Measurements from ENCODE around the gene SCYL1.
"Not testable (repeated sequence)": the region's sequence is repeated elsewhere in the genome, so short reads cannot be mapped to it uniquely, and the experiment has no call there.

The SCYL1 gene

GRCh38 chr11:65504674-65505465, 20.0 kb upstream of the SCYL1 start:
- in situ Hi-C loops (cut with HindIII; ENCODE audit: low sequenced_read_pairs) = no loop called here

- in situ Hi-C loops (cut with HindIII; ENCODE audit: low sequenced_read_pairs) = no loop called here
These were observed 19.2 kb upstream of the SCYL1 start for GRCh38 chr11:65505466-65506289.

- in situ Hi-C loops (cut with HindIII; ENCODE audit: low sequenced_read_pairs) = no loop called here
These were observed 18.6 kb upstream of the SCYL1 start for GRCh38 chr11:65506290-65506771.

GRCh38 chr11:65506772-65507505, 17.9 kb upstream of the SCYL1 start:
- in situ Hi-C loops (cut with HindIII; ENCODE audit: low sequenced_read_pairs) = no loop called here

GRCh38 chr11:65512311-65512710, 12.6 kb upstream of the SCYL1 start:
- in situ Hi-C loops (cut with HindIII; ENCODE audit: low sequenced_read_pairs) = not testable (repeated sequence)

- in situ Hi-C loops (cut with HindIII; ENCODE audit: low sequenced_read_pairs) = no loop called here
These were observed 8.5 kb upstream of the SCYL1 start for GRCh38 chr11:65516135-65516968.

GRCh38 chr11:65518941-65519549, 5.8 kb upstream of the SCYL1 start:
- in situ Hi-C loops (cut with HindIII; ENCODE audit: low sequenced_read_pairs) = not testable (repeated sequence)

GRCh38 chr11:65521777-65522521, 2.9 kb upstream of the SCYL1 start:
- in situ Hi-C loops (cut with HindIII; ENCODE audit: low sequenced_read_pairs) = not testable (repeated sequence)

- in situ Hi-C loops (cut with HindIII; ENCODE audit: low sequenced_read_pairs) = not testable (repeated sequence)
These were observed 1.9 kb upstream of the SCYL1 start for GRCh38 chr11:65522718-65523630.

GRCh38 chr11:65523631-65523968, 1.3 kb upstream of the SCYL1 start:
- in situ Hi-C loops (cut with HindIII; ENCODE audit: low sequenced_read_pairs) = not testable (repeated sequence)

GRCh38 chr11:65524014-65524740, 706 bp upstream of the SCYL1 start:
- in situ Hi-C loops (cut with HindIII; ENCODE audit: low sequenced_read_pairs) = no loop called here

GRCh38 chr11:65525546-65526480, 930 bp downstream of the SCYL1 start:
- in situ Hi-C loops (cut with HindIII; ENCODE audit: low sequenced_read_pairs) = no loop called here

- in situ Hi-C loops (cut with HindIII; ENCODE audit: low sequenced_read_pairs) = no loop called here
These were observed 1.9 kb downstream of the SCYL1 start for GRCh38 chr11:65526744-65527143.

GRCh38 chr11:65528819-65529350, 4.0 kb downstream of the SCYL1 start:
- in situ Hi-C loops (cut with HindIII; ENCODE audit: low sequenced_read_pairs) = no loop called here

- in situ Hi-C loops (cut with HindIII; ENCODE audit: low sequenced_read_pairs) = no loop called here
These were observed 4.7 kb downstream of the SCYL1 start for GRCh38 chr11:65529475-65530156.

GRCh38 chr11:65530157-65530496, 5.2 kb downstream of the SCYL1 start:
- in situ Hi-C loops (cut with HindIII; ENCODE audit: low sequenced_read_pairs) = no loop called here
